Left kidney (tissue), 2 donors: Measurements from ENCODE around the gene GPR157. TPM values are rescaled to one million over a fixed set of nuclear protein-coding genes. Genes with fewer than 3 reads are reported as not detected.
A peak's percentile ranks its signal among the peaks of the same experiment; 100 is the strongest.

Source experiments
- DNase-seq: peaks from one replicate; pipeline ENCODE4 v3.0.0-alpha.2; 2013
- polyA plus RNA-seq: library from polyadenylated mRNA; unstranded; fragments of 120-200 nt; gene quantifications from one replicate; pipeline ENCODE4 v1.2.1, GENCODE V29; 2013; ENCODE audit not compliant: insufficient read length

Gene GPR157
- polyA plus RNA-seq, 1 donor, result 1.4 TPM

DNA sequence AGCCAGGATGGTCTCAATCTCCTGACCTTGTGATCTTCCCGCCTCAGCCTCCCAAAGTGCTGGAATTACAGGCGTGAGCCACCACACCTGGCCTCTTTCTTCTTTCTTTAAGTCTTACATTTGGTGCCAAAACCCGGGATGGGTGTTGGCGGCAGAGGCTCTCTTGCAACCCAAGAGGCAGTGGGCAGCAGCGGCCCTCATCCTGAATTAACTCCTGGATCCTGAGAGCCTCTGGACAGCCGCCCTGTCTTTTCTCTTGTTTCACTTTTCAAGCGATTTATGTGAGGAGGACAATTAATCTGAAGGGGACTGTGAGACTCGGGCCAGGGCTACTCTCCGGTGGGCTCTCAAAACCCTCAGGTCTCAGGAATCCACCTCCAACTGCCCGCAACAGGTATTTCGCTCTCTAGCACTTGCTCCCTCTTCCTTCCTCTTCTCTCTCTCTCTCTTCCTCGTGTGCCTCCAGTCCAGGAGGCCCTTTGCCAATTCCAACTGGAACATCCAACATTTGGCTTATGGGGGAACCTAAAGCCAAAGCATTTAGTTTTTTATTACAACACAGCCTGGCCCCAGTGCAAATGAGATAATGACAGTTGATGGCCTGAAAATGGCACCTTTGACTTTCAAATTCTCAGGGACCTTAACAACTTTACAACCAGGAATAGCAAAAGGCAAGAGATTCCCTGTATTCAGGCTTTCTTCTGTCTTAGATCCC, 41.3 kb downstream of the GPR157 start:
- no peak for DNase-seq

DNA sequence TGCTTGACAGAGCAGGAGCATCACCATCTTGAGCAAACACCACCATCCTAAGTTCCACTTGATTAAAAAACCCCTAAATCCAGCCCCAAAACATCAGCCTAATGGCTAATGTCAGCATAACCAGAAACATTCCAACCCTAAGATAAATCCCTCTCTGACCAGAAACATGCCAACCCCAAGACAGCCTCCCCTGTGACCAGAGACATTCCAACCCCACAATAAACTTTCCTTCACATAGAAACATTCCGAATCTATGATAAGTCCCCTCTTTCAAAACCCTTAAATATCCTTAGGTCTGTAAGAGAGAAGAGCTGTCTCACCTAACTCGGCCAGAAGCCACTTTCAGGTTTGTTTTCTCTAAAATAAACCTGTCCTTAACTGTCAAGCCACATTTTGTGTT, 42.1 kb downstream of the GPR157 start:
- DNase-seq, result no peak

DNA sequence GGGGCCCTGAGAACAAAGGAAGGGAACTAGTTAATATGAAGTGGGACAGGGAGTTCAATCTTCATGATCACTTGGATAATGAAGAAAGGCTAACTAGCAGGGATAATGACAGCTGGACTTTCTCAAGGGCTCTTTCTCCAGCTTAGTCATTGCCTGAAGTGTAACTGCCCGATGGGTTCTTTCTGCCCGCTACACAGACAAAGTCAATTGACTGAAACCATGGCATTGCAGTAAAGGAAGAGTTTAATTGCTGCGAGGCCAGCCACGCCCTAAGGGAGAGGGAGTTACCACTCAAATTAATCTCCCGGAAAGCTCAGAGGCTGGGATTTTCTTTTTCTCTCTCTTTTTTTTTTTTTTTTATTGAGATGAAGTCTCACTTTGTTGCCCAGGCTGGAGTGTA, 42.9 kb downstream of the GPR157 start:
- DNase-seq, result peak; percentile 59

DNA sequence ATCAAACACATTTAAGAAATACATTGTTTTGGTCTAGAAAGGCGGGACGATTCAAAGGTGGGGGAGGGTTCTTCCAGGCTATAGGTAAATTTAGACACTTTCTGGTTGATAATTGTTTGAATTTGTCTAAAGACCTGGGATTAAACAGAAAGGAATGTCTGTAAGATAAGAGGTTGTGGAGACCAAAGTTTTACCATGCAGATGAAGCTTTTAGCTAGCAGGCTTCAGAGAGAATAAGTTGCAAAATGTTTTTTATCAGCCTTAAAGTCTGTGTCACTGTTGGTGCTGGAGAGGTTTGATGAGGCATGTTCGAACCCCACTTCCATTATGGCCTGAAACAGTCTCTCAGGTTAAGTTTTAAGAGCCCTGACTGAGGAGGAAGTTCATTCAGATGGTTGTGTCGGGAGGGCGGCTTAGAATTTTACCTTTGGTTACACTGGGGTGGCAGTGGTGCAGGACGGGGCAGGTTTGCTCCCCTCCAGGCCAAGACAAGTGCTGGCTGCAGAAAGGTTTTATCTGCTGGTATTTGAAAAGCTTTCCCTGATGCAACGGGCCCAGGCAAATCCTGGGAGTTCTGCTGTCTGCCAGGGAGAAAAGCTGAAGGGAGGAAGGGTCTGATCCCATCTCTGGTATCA, 43.5 kb downstream of the GPR157 start:
- DNase-seq, result no peak

DNA sequence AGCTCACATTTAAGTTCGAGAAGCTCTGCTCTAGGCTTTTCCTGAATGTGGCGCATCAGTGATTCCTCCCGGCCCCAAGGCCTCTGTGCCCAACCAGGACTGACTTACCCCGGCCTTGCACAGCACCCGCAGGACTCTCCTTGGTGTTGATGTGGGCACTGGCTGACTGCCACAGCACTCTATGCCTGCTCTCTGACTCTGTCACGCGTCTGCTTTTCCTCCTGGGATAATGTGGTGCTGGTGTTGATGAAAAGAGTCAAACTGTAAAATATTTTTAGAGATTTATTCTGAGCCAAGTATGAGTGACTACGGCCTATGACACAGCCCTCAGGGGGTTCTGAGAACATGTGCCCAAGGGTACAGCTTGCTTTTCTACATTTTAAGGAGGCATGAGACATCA, 44.0 kb downstream of the GPR157 start:
- no peak for DNase-seq

DNA sequence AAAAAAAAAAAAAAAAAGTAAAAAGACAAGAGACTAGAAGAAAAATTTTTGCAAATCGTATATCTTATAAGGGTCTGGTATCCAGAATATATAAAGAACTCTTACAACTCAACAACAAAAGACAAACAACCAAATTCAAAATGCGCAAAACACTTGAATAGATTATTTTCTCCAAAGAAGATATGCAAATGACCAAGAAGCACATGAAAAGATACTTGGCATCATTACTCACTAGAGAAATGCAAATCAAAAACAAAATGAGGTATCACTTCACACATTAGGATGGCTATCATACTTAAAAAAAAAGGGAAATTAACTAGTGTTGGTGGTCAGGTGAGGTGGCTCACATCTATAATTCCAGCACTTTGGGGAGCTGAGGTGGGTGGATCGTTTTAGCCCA, 47.4 kb downstream of the GPR157 start:
- DNase-seq, result no peak

DNA sequence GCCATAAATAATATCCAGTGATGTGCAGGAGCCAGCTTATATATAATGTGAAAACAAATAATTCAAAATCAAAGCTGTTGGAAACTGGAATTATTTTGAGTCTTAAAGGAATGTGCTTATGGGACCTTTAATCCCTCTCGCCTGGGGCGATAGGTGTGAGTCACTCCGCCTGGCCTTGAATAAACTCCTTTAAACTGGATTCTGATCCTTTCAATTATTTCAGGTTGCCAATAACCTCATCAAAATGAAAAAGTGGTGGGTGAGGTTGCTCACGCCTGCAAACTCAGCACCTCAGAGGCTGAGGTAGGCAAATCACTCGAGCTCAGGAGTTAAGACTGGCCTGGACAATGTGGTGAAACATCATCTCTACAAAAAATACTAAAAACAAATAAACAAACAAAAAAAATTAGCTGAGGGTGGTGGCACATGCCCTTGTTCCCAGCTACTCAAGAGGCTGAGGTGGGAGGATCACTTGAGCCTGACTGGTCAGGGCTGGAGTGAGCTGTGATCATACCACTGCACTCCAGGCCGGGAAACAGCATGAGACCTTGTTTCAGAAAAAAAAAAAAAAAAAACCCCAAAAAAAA, 48.1 kb downstream of the GPR157 start:
- no peak for DNase-seq

DNA sequence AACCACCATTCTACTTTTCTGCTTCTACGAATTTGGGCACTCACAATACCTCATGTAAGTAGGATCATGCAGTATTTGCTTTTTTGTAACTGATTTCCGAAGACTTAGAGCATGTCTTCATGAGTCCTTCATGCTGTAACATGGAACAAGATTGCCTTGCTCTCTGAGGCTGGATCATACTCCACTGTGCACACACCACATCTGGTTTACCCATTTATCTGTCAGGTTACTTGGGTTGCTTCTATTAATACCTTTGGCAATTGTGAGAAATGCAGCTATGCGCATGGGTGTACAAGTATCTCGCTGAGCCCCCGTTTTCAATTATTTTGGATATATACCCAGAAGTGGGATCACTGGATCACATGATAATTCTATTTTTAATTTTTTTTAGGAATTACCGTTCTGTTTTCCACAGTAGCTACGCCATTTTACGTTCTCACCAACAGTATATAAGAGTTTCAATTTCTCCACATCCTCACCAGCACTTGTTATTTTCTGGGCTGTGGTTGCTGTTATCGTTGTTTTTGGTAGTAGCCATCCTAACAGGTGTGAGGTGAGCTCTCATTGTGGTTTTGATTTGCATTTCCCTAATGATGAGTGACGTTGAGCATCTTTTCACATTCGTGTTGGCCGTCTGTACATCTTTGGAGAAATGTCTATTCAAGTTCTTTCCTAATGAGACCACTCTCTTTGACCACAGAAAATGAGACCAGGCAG, 48.8 kb downstream of the GPR157 start:
- no peak for DNase-seq

DNA sequence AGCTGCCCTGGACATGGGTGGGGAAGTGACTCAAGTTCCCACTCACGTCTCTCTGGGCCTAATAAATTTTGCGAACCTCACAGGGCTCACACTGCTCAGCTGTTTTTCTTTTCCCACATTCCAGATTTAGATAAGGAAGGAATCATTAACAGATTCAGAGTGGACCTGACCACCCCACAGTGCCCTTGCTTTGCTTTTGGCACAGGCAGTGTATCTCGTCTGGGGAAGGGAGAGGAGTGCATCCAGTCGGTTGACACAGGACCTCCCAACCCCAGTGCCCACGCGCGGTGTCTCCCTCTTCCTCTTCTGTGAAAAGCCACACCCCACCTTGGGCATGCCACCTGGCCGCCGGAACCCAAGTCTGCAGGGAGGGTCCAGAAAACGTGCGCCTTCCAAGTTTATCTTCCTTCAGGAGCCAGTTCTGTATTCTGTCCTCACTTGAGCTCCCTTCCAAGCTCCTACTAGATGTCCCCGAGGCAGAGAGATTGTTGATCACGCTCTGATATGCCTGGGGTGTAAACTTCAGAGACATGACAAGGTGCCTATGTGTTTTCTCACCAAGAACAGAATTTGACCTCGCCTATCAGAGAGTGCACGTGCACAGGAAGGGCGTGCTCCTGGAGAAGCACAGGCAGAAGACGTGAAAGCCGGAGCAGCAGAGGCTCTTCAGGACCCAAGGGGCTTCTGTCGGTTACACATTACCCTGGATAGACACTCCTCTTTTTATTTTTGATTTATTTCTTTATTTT, 50.0 kb downstream of the GPR157 start:
- no peak for DNase-seq

DNA sequence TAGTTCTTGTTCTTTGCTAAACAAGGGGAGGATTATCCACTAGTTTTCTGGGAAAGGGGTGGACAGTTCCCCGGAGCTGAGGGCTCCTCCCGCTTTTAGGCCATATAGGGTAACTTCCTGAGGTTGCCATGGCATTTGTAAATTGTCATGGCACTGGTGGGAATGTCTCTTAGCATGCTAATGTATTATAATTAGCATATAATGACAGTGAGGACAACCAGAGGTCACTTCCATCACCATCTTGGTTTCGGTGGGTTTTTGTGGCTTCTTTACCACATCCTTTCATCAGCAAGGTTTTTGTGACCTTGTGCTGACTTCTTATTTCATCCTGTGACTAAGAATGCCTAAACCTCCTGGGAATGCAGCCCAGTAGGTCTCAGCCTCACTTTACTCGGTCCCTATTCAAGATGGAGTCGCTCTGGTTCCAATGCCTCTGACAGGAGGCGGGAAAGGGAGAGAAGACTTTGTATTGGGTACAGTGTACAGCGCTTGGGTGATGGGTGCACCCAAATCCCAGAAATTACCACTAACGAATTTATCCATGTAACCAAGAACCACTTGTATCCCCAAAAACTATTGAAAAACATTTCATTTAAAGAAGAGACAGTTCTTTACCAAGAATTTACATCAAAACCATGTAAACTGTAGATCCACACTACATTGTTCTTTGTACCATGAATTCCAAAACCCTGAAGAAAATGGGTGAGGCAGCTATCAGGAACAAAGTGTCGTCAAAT, 50.7 kb downstream of the GPR157 start:
- no peak for DNase-seq

DNA sequence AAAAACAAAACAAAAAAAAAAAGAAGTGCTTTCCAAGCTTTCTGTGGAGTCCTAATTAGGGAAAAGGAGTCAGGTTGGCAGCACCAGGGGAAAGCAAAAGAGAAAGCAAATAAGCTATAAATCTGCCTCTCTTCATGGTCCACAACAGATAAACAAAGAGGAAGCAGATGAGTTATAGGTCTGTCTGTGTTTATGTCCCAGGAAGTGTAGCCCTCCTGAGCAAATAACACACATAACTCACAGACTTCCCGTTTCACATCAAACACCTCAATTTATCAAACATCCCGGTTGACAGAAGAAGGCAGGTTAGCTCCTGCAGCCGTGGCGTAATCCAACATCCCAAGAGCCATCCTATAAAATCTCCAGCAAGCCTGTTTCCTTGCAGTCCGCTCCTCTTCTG, 53.9 kb downstream of the GPR157 start:
- DNase-seq, result peak; percentile 63

DNA sequence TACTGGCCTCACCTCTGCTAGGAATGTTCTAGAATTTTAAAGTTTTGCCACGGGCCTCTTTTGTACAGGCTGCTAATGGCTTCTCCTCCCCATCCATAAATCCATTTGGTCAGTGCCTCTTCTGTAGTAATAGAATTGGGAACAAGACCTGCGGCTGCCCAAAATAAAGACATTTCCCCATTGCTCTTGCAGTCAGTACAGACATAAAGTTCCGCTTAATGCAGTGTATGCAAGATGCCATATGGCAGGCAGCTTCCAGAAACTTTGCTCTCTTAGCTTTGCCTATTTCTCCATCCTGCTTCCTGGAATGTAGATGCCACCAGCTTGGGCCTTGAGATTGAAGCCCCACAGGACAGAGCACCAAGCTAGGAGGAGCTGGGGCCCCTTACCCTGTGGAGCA, 55.8 kb downstream of the GPR157 start:
- DNase-seq, result no peak

DNA sequence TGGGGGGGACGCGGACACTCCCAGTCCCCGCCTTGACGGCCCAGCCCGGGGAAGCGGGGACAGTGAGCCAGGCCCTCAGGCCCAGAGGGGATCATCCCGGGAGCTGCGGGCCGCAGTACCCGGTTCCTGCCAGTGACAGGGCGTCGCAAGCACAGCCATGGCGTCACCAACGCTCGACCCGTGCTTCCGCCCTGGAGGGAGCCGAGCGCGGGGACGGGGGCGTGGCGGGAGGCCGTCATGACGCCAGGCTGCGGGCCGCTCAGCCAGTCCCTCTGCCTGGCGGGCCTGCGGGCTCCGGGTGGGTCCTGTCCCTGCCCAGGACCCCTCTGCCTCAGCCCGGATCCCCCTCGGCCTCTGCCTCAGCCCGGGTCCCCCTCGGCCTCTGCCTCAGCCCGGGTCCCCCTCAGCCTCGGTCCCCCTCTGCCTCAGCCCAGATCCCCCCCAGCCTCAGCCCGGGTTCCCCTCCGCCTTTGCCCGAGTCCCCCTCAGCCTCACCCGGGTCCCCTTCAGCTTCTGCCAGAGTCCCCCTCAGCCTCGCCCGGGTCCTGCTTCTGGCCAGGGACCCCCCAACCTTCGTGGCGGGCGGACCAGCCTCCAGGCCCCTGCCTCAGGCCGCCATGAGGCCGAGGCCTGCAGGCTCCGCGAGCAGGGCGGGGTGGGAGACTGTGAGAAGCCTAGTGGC, 57.2 kb downstream of the GPR157 start:
- no peak for DNase-seq

DNA sequence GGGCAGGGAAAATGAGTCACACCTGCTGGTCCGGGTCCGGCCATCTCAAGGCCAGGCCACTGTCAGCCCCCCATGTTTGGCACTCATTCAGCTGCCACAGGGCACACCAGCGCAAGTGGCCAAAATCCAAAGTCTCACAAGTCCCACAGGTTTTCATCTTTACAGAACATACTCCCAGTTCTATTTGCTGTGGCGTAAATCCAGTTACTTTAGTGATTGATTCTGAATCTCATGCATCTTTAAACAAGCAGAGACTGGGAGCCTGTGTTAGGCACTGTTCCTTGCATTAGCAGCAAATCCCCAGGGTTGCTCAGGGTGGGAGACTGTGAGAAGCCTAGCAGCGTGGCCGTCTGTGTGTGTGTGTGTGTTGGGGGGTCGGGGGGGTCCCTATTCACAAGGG, 58.4 kb downstream of the GPR157 start:
- no peak for DNase-seq

DNA sequence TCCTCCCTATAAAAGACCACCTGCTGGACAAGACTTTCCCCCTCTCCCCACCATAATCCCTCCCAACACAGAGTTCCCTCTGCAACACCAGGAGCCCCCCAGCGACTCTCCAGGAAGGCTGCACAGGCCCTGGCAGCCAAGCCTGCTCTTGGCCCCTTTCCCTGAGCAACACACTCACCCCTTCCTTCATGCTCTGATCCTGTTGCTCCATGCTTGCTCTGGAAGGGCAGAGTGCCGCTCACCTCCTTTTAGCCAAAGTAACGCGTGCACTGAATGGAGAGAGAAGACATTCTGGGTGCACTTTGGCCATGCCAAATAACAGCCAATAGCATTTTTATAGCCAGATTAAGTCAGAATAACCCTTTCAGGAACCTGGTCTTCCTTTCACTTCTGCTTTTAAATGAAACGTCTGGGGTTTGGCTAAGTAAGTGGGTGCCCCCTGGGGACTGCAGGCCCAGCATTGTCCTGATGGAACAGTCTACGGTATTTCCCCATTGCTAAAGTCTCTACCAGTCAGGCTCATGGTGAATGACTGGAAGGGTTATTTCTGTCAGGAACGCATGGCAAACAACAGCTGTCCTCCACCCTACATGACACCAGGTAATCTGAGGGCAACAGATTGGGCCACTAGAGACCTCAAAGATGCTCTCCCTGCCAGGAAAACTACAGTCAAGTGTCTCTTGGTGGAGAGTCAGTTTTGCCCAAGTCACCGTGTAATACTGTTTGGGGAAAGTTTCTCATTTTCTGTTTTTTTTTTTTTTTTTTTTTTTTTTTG, 59.4 kb downstream of the GPR157 start, which contains the start of gene SLC2A5:
TSS of gene SLC2A5 (minus strand) at position 310 of the 775 bp plus-strand sequence. CDS start at position 211, 99 bp downstream.
- DNase-seq, result no peak

DNA sequence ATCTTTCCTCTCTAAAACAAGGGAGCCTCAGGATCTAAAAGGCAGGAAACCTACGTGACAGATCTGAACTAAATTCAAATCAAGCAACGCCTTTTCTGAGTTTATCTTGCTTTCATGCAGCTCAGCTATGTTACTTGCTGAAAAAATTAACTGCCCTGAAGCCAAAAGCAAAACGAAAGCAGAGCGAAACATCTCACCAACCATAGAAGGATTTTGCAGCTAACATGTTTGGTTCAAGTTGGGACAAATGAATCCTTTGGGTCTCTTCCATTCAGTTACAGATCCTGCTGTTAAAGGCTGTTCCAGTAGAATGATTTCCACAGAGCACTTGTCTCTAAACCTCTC, 59.9 kb downstream of the GPR157 start:
- no peak for DNase-seq

DNA sequence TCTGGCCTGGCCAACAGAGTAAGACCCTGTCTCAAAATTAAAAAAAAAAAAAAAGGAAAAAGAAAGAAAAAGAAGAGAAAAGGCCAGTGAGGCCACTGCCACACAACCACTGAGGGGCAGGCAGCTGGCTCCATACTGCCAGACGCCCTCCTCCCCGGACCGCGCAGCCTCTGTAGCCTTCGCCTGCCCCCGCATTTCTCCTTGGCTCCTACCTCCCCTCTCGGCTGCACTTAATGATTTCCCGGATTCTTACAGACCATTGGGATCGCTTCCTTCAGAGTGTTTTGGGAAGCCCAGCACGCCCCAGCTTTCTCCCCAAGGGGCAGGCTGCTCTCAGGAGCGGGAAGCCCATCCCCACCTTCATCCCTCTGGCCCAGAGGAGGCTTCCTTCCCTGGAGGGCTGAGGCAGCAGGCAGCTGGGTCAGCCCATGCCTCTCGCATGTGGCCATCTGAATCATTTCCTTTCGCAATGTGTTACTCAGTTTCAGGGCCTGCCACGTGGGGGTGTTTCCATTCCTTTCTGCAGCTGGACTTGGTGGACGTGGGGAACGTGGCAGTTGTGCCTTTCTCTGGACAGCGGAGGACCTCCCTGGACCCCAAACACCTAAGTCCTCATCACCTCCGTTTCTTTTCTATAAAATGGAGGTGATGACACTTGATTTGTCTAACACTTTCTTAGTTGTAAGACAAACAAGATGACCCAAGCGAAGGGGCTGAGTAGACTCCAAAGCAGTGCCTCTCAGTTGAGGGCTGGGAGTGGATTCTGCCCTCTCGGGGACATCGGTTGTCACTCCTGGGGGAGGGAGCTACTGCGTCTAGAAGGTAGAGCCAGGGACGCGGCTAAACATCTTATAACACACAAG, 61.7 kb downstream of the GPR157 start:
- no peak for DNase-seq

DNA sequence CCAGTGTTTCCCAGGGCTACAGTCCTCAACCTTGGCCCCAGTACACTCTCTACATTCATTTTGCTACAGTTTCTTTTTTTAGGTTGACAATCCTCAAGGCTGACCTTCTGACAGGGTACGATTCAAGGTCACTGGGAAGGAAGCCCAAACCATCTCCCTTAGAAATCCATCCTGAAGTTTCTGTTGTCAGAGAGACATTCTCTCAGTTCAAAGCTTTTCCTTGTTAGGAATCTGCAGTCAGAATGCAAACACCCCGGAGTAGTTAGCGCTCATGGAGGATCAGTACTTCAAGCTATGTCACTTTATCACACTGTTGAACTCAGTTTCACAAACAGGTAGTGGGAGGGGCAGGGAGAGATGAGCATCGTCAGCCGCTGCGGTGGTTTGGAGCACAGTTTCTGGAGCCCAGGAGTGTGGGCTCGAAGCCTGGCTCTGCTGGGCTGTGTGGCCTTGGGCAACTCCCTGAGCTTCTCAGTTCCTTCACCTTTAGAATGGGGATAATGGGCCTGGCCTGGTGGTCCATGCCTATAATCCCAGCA, 63.6 kb downstream of the GPR157 start:
- no peak for DNase-seq

DNA sequence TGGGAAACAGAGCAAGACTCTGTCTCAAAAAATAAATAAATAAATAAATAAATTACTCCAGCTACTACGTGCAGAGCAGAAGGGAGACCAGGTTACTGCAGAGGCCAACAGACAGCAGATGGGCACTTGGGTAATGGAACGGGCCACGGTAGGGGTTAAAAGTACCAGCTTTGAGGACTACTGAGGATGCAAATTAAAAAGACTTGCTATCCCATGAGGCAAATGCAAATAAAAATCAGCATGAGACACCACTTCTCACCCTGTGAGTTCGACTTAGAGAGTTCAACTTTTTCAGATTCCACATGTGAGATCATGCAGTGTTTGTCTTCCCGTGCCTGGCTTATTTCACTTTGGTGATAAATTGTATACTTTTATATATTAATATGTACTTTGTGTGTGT, 66.1 kb downstream of the GPR157 start:
- DNase-seq, result no peak
